GM12875 (cell line): ENCODE results near the gene PLEKHG4.

ENCODE experiments used
- H3K4me3 ChIP-seq: one replicate; pipeline ENCODE4 v1.5.1; 2011; ENCODE audit warnings: low read depth, low read length, control low read depth
- CTCF ChIP-seq: IDR thresholded peaks from 2 replicates; pipeline ENCODE4 v1.5.1; 2011; ENCODE audit warnings: low read depth, mild to moderate bottlenecking, control low read depth, inconsistent platforms, low read length, moderate library complexity, borderline replicate concordance; ENCODE audit not compliant: insufficient read depth

The PLEKHG4 gene

GRCh38 chr16:67299269-67299668 lies 19.9 kb downstream of the PLEKHG4 start:
- no peak for TF ChIP-seq CTCF
- no peak overlapping the region for H3K4me3 ChIP-seq

DNA sequence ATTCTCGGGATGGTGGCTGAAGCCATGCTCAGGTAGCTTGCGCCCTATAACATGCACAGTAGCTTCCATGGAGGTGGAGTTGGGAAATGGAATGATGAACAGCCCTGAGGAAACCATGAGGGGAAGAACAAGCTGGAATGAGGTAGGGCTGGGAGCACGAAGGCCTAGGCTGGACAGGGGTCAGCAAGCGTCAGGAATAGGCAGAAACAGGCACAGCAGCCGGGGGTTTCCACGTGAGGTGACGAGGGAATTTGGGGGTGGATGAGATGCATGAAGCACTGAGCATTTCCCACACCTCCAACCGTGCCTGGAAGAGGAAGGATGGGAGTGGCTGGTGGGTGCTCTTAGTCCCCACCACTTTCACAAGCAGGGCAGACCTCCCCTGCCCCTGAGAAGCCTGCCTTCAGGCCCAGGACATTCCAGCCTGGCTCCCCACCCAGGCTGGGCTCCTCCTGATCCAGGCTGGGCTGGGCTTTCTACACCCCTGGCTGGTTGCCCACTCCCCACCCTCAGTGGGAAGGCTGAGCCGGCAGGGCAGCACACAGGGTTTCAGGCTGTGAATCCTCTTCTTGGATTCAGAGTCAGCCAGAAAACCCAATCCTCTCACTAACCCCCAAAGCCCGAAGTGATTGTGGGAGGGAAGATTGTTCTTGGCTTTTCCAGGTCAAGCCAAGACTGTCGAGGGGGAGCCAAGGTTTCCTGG lies 21.9 kb downstream of the PLEKHG4 start:
- no peak for TF ChIP-seq CTCF
- H3K4me3 ChIP-seq: no peak overlapping the region

GRCh38 chr16:67302076-67302475 lies 22.7 kb downstream of the PLEKHG4 start:
- TF ChIP-seq CTCF: no peak
- H3K4me3 ChIP-seq: no peak overlapping the region

- TF ChIP-seq CTCF: no peak
- no peak overlapping the region for H3K4me3 ChIP-seq
Measured at GRCh38 chr16:67302970-67303369, 23.6 kb downstream of the PLEKHG4 start.

- no peak overlapping the region for H3K4me3 ChIP-seq
- TF ChIP-seq CTCF: no peak
Measured at GRCh38 chr16:67304020-67304419, 24.7 kb downstream of the PLEKHG4 start.

GRCh38 chr16:67305216-67306071 lies 26.1 kb downstream of the PLEKHG4 start:
- TF ChIP-seq CTCF: no peak
- no peak overlapping the region for H3K4me3 ChIP-seq

DNA sequence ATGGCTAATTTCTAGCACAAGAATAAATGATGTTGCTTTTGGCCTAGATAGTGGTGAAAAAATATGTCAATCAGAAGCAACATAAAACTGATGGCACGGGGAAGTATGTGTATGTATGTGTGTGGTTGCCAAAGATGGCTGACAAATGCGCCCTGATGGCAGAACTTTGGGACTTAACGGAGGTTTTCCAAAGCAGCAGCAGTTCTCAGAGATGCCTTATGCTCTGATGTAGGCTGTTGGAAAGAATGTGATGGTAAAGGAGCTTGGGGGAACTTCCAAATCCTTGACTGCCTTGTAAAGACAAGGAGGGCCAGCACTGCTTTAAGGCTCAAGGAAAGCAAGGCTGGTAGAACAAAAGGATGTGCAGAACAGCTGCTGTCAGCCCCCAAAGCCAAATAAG lies 31.2 kb downstream of the PLEKHG4 start:
- no peak overlapping the region for H3K4me3 ChIP-seq
- TF ChIP-seq CTCF: no peak
